Testis (tissue), 3 donors: Measurements from ENCODE around the gene MTHFR. TPM values are rescaled to one million over a fixed set of nuclear protein-coding genes. Genes with fewer than 3 reads are reported as not detected.

ENCODE experiments used
- DNase-seq: peaks from one replicate; pipeline ENCODE4 v3.0.0-alpha.2; 2019
- H3K27ac ChIP-seq, 2 donors: fragments of 200-600 bp; sonication (generic); one replicate each; pipeline ENCODE4 v1.5.1; 2019
- H3K27me3 ChIP-seq: fragments of 200-600 bp; sonication (generic); one replicate; pipeline ENCODE4 v1.5.1; 2019
- H3K36me3 ChIP-seq: fragments of 200-600 bp; sonication (generic); one replicate; pipeline ENCODE4 v1.5.1; 2017; ENCODE audit warnings: low read depth; ENCODE audit errors: missing control alignments
- H3K4me1 ChIP-seq: fragments of 200-600 bp; sonication (generic); one replicate; pipeline ENCODE4 v1.5.1; 2019
- H3K4me3 ChIP-seq, 2 donors: fragments of 200-600 bp; sonication (generic); one replicate each; pipeline ENCODE4 v1.5.1; 2017 to 2019
- H3K9me3 ChIP-seq: fragments of 200-600 bp; sonication (generic); one replicate; pipeline ENCODE4 v1.5.1; 2017
- POLR2A ChIP-seq: fragments of 450-650 bp; IDR thresholded peaks from one replicate; pipeline ENCODE4 v1.6.1; 2017; ENCODE audit warnings: antibody characterized with exemption, mild to moderate bottlenecking, moderate library complexity
- WGBS, 2 donors: methylation state at CpG; one replicate each; pipeline ENCODE4 v1.1.5; 2018; 5-methylcytosine and 5-hydroxymethylcytosine counted together
- intact Hi-C: fragments of 100-400 bp; cut with DNase I; formaldehyde crosslinking; loops from one replicate; pipeline ENCODE4 v1.15.1; 2023; ENCODE audit warnings: low total_unique reads
- polyA plus RNA-seq: library from polyadenylated mRNA; stranded (reverse); fragments of 350-450 nt; fragmentation: Illumina TruSeq; extraction: RNeasy Lipid Tissue Mini Kit (QIAGEN cat#74804); gene quantifications from one replicate; pipeline ENCODE4 v1.2.3, GENCODE V29; 2014; ENCODE audit warnings: low read depth, low replicate concordance; ENCODE audit not compliant: insufficient read depth
- total RNA-seq, 2 donors: library from RNA; depleted of rRNA; stranded (reverse); fragments of >200 nt; gene quantifications; one replicate each; pipeline ENCODE4 v1.2.3, GENCODE V29; 2016
- TF ChIP-seq, protein P1 (sequence below), 3 experiments: fragments of 450-650 bp in 2 of 3; fragments of 200-600 bp in 1 of 3; sonication (generic) in 1 of 3; IDR thresholded peaks; one replicate each; pipeline ENCODE4 v1.5.1; 2016 to 2019; ENCODE audit warnings: antibody characterized with exemption in 3 of 3, mild to moderate bottlenecking in 2 of 3, moderate library complexity in 1 of 3

Gene MTHFR
- total and polyA plus RNA-seq, 3 donors from 2014 or later, result 30.4 to 78.3 (median 68.3) TPM

DNA sequence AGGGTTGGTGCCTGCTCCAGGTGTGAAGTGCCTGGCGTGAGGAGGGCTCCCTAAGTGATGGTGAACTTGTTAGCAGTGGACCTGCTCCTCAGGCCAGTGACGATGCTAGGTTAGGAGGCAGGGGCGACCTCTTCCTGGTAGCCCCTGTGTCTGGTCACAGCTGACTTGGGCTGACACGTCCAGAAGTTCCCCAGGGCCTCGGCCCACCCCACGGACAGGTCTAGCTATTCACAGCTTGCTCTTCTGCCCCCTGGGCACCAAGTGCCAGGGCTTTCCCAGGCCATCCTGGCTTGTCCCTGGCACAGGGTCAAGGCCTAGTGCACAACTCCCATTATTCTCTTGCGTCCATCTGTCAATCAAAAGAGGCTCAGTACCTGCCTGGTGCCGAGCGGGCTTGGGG lies 54.7 kb downstream of the MTHFR start:
- TF ChIP-seq POLR2A, result no peak
- TF ChIP-seq, protein P1, sequence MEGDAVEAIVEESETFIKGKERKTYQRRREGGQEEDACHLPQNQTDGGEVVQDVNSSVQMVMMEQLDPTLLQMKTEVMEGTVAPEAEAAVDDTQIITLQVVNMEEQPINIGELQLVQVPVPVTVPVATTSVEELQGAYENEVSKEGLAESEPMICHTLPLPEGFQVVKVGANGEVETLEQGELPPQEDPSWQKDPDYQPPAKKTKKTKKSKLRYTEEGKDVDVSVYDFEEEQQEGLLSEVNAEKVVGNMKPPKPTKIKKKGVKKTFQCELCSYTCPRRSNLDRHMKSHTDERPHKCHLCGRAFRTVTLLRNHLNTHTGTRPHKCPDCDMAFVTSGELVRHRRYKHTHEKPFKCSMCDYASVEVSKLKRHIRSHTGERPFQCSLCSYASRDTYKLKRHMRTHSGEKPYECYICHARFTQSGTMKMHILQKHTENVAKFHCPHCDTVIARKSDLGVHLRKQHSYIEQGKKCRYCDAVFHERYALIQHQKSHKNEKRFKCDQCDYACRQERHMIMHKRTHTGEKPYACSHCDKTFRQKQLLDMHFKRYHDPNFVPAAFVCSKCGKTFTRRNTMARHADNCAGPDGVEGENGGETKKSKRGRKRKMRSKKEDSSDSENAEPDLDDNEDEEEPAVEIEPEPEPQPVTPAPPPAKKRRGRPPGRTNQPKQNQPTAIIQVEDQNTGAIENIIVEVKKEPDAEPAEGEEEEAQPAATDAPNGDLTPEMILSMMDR (IDR thresholded peaks at IDR 0.05), result no peak
- DNase-seq, result no peak

DNA sequence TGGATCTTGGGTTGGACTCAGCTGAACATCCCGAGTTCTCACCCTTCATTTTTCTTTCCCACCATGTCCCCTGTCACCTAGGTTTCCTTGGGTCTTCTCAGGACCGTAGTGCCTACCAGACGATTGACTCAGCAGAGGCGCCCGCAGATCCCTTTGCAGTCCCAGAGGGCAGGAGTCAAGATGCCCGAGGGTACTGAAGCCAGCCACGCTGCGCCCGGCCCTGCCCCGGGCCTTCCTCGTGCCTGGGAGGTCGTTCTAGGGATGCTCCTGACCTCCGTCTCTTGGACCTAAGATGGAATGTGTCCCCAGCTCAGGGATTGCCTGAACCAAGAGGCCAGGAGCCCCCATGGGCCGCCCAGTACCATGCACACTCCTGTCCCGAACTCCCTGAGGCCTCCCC lies 55.8 kb downstream of the MTHFR start:
- WGBS, 2 donors, result 89 to 91% methylated on average over 14 to 15 of the region's 15 CpGs
- TF ChIP-seq, protein P1 (IDR thresholded peaks at IDR 0.05), result no peak
- no peak for TF ChIP-seq POLR2A
- intact Hi-C loops, result no loop called here
- no peak overlapping the region for H3K27ac ChIP-seq
- H3K9me3 ChIP-seq, result no peaks in the 10 kb centered on the region
- H3K4me1 ChIP-seq, result no peaks in the 10 kb centered on the region
- no peaks in the 10 kb centered on the region for H3K36me3 ChIP-seq
- no peak for DNase-seq
- H3K4me3 ChIP-seq, result no peak overlapping the region
- H3K27me3 ChIP-seq, result no peaks in the 10 kb centered on the region

More for the DNA sequence above, 54.7 kb downstream of the MTHFR start:
- Histone ChIP-seq H3K4me1 (no peaks in the 10 kb centered on the region), H3K9me3 (no peaks in the 10 kb centered on the region), H3K36me3 (no peaks in the 10 kb centered on the region), H3K27ac (no peak overlapping the region), H3K4me3 (no peak overlapping the region), H3K27me3 (no peaks in the 10 kb centered on the region)
- intact Hi-C loops, result no loop called here
- 83 to 93% methylated on average over 7 to 9 of the region's 9 CpGs for WGBS, 2 donors

DNA sequence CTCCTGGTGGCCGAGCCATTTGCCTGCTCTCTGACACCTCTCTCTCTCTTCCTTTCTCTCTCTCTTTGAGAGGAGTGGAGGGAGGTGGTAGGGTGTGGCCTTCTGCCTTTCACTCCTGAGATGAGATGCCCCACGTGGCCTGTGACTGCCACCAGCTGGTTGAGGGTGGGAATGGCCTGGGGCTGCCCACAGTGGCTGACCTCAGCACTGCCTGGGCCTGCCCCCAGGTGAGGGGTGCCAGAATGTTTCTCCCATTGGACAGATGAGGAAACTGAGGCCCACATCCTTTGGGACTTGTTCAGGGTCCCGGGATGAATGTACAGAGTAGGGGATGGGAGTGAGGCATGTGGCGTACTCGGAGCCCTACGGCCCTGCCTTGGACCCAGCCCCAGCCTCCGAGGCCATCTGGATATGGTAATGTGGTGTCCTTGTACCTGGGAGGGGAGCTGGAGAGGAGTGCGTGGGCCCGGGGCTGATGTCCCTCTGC lies 56.5 kb downstream of the MTHFR start:
- H3K27me3 ChIP-seq, result no peaks in the 10 kb centered on the region
- no peaks in the 10 kb centered on the region for H3K9me3 ChIP-seq
- WGBS, 2 donors, result 74 to 84% methylated on average over 2 to 9 of the region's 9 CpGs
- H3K36me3 ChIP-seq, result no peaks in the 10 kb centered on the region
- H3K27ac ChIP-seq, result no peak overlapping the region
- no peak overlapping the region for H3K4me3 ChIP-seq
- peak; percentile 61 for DNase-seq
- no peak for TF ChIP-seq POLR2A
- TF ChIP-seq, protein P1 (IDR thresholded peaks at IDR 0.05), result peak in 2 of 3 experiments; percentile 29 to 53
- intact Hi-C loops, result no loop called here
- no peaks in the 10 kb centered on the region for H3K4me1 ChIP-seq

DNA sequence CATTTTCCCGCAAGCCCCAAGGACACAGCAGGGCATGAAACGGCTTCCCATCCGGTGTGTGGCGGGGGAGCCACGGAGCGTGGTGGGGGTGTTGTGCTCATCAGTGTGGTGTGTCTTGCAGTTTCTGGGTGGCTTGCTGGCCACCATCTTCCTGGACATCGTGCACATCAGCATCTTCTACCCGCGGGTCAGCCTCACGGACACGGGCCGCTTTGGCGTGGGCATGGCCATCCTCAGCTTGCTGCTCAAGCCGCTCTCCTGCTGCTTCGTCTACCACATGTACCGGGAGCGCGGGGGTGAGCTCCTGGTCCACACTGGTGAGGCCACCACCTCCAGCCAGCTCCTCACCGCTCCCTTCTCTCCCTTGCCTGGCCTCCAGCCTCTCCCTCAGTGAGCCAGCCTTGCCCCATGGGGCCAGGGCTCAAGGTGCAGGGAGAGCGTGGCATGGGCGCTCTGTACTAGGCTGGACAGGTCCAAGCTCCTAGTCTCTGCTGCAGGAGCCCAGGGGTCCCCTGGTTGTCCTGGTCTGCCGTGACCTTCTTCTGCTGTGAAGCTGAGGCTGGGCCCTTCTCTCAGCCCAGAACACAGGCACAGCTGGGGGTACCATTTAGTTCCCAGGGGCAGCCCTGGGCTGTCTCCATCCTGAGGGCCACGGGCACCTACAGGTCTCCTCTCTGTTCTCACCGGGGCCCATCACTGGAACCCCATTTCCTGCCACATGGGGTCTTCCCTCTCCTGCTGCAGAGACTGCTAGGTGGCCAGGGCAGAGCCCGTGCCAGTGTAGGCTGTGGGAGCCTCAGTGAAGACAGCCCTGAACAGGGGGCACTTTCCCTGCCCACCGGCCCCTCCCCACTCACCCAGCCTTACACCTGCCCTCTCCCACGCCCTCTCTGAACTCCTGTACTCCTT lies 57.2 kb downstream of the MTHFR start:
- Histone ChIP-seq H3K27ac (no peak overlapping the region), H3K4me1 (no peaks in the 10 kb centered on the region), H3K36me3 (no peaks in the 10 kb centered on the region), H3K27me3 (no peaks in the 10 kb centered on the region), H3K9me3 (no peaks in the 10 kb centered on the region), H3K4me3 (no peak overlapping the region)
- DNase-seq, result no peak
- TF ChIP-seq, protein P1 (IDR thresholded peaks at IDR 0.05), result no peak
- TF ChIP-seq POLR2A, result no peak
- 95% methylated on average over 27 of the region's 27 CpGs for WGBS, 2 donors
- intact Hi-C loops, result no loop called here
